Suppressor macrophage (primary cell): Measurements from ENCODE around the gene GYG1.
A peak's percentile ranks its signal among the peaks of the same experiment; 100 is the strongest.

ENCODE experiments used
- DNase-seq, 4 experiments: peaks; one replicate each; pipeline ENCODE4 v3.0.0-alpha.2; 2020 to 2022

GYG1 gene

GRCh38 chr3:149019580-149019979 is 28.2 kb downstream of the GYG1 start:
- DNase-seq: no peak

DNA sequence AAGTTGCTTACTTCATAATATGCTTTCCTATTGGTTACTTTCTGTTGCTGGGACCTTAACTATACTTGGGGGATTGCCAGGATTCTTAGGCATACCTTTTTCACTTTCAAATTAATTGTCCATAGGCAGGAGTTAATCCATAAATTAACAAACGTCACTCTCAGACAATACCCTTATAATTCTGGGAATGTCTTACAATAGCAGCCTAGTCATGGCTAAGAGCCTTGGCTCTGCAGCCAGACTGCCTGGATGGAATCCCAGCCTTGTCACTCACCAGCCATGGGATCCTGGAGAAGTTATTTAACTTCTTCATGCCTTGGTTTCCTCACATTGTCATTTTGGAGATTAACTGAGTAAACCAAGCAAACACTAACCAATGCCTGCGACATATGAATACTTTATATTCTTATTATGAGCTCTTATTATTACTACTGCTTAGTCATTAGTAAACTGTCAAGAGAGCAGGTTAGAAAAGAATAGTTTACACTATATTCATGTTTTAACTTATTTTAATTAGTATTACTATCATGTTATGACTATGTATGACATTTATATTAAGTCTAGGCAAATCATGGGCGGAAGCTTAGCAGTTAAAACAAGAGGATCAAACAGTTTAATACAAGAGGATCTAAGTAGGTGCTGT is 29.0 kb downstream of the GYG1 start:
- no peak for DNase-seq

- peak in 2 of 4 experiments; percentile 22 to 45 for DNase-seq
Observed at GRCh38 chr3:149020839-149021252, 29.5 kb downstream of the GYG1 start.

DNA sequence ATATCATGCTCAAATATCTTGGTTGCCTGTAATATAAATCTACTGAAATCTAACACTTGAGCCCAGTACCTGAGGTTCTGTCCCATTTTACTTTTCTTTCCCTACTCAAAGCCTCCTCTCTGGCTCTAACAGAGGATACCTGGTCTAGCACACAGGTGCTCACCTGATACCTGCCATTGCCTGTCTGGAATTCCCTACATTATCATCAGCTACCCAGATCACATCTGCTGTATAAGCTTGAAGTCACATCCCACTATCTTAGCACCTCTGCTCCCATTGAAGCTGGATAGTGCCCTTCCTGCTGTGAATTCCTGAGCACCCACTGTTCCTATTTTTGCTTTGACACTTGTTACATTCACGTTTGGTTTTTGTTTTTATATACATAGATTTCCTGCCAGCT is 30.5 kb downstream of the GYG1 start:
- no peak for DNase-seq

GRCh38 chr3:149023951-149024350 is 32.6 kb downstream of the GYG1 start:
- DNase-seq: no peak

GRCh38 chr3:149026718-149027117 is 35.4 kb downstream of the GYG1 start:
- DNase-seq: no peak

GRCh38 chr3:149031096-149031495 is 39.8 kb downstream of the GYG1 start:
- DNase-seq: no peak

DNA sequence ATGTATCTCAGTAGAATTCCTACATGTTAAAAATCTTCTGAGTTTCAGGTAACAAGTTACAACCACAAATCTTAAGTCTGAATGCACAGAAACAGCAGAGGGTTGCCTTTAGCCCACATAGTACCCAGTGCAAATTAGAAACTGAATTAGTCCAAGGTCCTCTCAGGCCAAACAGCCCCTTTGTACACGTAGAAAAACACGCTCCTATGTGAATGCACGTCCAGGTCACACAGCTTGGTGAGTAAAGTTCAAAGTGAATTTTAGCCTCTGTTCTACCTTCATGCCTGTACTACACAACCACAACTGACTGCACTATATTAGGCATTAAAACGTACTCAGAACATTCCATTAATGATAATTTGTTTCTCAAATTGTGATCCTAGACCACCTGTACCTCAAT is 46.3 kb downstream of the GYG1 start:
- DNase-seq: no peak

DNA sequence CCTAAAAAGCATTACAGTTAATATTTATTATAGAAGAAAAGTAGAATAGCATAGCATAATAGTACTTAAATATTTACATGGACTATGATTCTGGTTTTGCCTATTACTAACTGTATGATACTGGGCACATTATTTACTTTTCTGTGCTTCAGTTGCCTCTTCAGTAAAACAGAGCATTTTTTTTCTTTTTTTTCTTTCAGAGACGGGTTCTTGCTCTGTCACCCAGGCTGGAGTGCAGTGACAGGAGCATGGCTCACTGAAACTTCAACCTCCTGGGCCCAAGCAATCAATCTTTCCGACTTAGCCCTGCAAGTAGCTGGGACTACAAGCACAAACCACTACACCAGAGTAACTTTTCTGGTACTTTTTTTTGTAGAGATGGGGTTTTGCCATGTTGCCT is 47.0 kb downstream of the GYG1 start:
- DNase-seq: no peak

DNA sequence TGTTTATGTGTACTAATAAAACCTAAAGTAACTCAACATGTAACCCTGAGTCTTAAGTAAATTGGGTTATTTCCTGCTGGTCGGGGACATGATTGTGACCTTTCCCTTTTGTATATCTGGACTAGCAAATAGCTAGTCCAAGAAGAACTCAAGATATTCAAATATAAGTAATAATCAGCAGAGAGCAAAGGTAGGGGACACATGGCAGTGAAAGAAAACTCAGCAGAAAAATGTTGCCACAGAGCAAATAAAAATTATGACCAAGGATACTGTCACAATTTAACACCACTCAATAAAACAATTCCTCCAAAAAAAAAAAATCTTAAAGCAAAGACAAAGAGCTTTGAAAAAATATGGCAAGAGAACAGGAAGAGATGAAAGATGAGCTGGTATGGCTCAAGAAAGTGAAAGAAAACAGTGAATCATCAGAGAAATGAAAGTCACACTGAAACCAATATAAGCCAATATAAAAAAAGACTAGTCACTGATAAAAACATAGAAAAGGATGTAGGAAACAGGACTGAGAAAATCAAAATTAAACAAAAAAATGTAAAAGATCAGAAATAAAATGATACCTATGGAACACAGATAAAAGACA is 51.5 kb downstream of the GYG1 start:
- DNase-seq: no peak

DNA sequence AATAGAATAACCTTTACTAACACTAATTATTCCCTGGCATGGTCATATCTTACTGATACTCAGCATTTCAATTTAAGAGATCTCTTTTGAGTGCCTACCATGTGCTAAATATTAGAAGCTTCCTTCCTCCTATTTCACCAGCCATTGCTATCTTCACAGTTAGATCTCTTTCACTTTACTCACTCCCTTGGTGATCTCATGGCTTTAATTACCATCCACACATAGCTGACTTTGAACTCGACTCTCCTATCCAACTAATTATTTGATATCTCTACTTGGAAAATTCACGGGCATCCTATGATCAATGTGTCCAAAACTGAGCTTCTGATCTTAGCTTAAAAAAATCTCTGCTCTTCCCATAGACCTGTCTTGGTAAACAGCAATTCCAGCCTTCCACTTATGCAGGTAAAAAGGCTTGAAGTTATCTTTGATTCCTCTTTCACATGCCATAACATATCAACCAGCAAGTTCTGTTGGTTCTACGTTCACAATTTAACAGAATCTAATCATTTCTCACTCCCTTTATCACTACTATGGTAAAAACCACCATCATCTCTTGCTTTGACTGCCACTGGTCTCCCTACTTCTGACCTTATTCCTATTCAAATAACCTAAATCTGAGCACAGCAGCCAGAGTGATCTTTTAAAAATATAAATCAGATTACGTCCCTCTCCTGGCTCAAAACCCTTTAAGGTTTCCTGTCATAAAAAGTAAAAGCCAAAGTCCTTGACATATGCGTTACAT is 53.2 kb downstream of the GYG1 start:
- no peak for DNase-seq

GRCh38 chr3:149055575-149055974 is 64.2 kb downstream of the GYG1 start:
- peak in 2 of 4 experiments; percentile 1 to 3 for DNase-seq

GRCh38 chr3:149058198-149058597 is 66.9 kb downstream of the GYG1 start:
- no peak for DNase-seq

- DNase-seq: no peak
Observed at GRCh38 chr3:149058602-149059001, 67.3 kb downstream of the GYG1 start.

DNA sequence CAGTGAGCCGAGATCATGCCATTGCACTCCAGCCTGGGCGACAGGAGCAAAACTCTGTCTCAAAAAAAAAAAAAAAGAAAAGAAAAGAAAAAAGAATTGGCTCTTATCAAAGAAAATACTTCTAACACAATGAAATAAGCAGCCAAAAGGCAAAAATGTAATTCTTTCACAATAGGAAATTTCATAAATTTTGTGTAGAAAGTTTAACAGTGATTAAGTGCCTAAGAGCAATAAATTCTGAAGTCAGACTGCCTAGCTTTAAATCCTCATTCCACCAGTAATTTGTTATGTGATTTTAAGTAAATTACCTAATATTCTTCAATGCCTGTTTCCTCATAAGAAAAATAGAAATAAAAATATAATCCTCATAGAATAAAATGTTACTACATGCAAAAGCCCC is 70.4 kb downstream of the GYG1 start:
- DNase-seq: no peak

- no peak for DNase-seq
Observed at GRCh38 chr3:149067883-149068282, 76.5 kb downstream of the GYG1 start.
